GM18507 (cell line): Measurements from ENCODE around the gene OTOP2.
A peak's percentile ranks its signal among the peaks of the same experiment; 100 is the strongest.

Source experiments
- DNase-seq: peaks from one replicate; pipeline ENCODE4 v3.0.0; 2011; ENCODE audit warnings: low read depth; ENCODE audit not compliant: insufficient read length; ENCODE audit errors: extremely low spot score
- FAIRE-seq: peaks from 2 replicates; lab custom pipeline; 2011; peaks lifted over from hg19 to GRCh38; lab: Jason Lieb, UNC

The OTOP2 gene

DNA sequence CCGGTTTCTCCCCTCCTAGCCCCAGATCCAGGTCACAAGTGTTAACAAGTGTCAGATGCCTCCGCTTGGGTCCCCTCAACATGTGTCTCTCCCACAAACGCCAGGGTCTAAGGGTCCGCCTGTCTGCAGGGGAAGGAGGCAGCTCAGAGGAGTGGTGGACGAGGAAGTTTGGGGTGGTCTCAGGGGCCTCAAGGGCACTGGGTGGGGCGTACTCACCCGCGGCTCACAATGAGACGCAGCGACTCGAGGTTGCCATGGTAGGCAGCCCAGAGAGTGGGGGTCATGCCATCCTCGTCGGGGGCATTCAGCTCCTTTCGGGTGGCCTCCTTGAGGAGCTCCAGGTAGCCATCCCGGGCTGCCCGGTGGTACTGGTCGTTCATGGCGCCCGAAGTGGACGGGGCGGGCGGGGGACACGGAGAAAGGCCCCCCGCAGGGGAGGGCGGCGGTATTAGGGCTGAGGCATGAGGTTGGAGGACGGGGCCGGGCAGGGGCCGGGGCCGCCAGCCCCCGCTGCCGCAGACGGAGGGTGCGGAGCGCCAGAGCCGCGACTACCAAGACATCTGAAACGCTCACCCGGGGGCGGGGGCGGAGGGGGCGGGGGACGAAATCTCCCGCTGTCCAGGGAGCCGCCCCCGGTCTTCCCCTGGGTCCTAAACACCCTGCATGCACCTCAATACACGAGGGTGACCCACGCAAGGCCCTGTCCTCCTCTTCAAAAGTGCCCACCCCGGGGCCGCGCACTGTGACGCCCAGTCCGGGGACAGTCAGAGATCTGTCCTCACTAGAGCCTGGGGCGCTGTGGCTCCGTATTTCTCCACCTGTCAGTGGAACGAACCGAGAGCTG is 1.2 kb upstream of the OTOP2 start, which contains the start of gene USH1G:
TSS of gene USH1G (minus strand) at position 562 of the 844 bp plus-strand sequence. CDS start at position 380, 182 bp downstream.
- DNase-seq (no peak), FAIRE-seq (no peak)

GRCh38 chr17:74923538-74924249 is 379 bp upstream of the OTOP2 start:
- DNase-seq, result peak; percentile 68
- peak; percentile 35 for FAIRE-seq

- no peak for DNase-seq
- no peak for FAIRE-seq
These were observed 1.2 kb downstream of the OTOP2 start for GRCh38 chr17:74925242-74925641.

DNA sequence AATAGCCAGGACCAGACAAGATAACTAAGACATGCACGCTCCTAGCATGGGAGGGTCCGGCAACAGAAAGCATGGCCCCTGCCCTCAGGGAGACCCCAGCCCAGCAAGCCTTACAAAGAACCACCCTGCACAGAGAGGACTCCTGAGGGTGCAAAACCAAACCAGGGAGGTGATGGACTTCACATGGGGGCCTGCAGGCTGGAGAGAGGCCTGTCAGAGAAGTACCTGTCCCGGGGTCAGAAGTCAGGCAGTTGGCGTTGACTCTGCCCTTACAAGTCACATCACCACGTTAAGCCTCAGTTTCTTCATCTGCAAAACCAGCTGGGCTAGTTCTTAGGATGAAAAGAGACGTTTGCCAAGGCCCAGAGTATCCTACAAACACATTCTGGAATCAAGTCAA is 4.7 kb downstream of the OTOP2 start:
- FAIRE-seq (no peak), DNase-seq (no peak)

DNA sequence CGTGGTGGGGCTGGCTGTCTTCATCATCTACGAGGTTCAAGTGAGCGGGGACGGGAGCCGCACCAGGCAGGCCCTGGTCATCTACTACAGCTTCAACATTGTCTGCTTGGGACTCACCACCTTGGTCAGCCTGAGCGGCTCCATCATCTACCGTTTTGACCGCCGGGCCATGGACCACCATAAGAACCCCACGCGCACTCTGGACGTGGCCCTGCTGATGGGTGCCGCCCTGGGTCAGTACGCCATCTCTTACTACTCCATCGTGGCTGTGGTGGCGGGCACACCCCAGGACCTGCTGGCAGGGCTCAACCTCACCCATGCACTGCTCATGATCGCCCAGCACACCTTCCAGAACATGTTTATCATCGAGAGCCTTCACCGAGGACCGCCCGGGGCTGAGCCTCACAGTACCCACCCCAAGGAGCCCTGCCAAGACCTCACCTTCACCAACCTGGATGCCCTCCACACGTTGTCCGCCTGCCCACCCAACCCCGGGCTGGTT is 6.5 kb downstream of the OTOP2 start:
- FAIRE-seq (no peak), DNase-seq (no peak)

- no peak for DNase-seq
- no peak for FAIRE-seq
These were observed 11.0 kb downstream of the OTOP2 start for GRCh38 chr17:74935048-74935447.

DNA sequence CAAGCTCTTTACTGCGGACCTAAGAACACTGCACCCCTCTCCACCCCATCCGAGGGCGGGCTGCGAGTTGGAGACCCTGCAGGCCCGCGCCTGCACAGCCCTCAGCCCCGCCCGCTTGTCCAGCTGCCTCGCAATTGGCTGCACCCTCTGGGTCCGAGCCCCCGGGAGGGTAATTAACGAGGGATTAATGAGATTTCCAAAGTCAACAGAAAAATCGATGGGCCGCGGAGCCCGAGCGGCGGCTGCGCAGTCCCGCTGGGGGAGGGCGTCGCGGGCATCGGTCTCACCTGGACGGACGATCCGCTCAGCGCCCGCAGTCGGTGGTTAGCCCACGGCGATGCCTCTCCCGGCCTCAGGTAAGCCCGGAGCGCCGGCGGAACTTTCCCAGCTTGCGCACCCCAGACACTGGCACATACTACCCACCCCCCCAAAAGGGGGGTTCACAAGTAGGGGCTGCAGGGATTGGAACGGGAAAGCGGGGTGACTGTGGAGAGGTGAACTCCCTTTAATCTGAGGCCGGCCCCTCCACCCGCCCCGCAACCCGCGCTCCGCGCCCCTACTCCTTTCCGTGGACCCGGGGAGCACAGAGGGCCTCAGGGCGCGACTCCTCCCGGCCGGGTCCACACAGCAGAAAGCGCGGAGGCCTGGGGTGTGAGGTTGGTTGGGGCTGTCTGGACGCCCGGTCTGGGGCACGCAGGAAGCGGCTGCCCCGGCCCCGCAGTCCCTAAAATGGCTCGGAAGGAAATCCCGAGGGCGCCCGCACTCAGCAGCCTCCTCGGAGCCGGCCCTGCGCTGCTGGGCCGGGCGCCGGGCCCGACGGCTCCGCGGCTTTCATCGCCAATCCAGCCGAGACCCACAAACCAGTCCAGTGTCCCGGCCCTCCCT is 11.8 kb downstream of the OTOP2 start, which contains the start of gene OTOP3:
TSS of gene OTOP3 (plus strand) at position 314 of the 885 bp plus-strand sequence. CDS start at position 338, 24 bp downstream.
- no peak for FAIRE-seq
- DNase-seq, result no peak

DNA sequence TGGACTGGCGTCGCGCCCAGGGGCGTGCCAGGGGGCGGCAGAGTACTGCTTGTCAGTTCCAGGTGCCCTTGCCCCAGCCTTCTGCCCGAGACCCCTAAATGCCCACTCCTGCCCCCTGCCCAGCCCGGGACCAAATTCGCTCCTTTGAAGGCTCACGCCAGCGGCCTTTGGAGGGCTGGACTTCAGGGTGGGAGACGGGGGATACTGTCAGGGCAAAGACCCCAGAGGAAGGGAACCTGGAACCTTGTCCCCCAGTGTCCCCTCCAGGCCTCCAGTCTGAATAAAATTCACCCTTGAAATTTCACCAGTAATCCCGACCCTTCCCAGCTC is 12.4 kb downstream of the OTOP2 start:
- no peak for DNase-seq
- FAIRE-seq, result no peak

GRCh38 chr17:74937064-74938051 is 13.3 kb downstream of the OTOP2 start:
- DNase-seq, result no peak
- FAIRE-seq, result no peak

GRCh38 chr17:74938194-74938950 is 14.3 kb downstream of the OTOP2 start:
- FAIRE-seq (no peak), DNase-seq (no peak)

DNA sequence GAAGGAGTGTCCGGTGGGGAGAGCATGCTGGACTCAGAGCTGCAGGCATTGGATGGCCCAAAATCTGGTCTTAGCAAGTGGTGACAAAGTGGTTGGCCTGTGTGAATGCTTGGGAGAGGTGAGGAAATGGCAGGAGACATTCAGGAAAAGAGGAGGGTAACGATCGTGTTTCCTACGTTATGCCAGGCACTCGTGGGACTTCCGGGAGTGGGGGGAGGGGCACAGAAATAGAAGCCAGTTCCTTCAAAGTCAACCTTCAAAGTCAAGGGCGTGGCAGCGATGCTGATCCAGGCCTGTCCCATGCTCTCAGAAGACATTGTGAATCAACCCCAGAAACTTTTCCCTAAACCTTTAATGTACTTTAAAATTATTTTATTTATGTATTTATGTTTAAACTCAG is 15.5 kb downstream of the OTOP2 start:
- DNase-seq, result no peak
- no peak for FAIRE-seq

DNA sequence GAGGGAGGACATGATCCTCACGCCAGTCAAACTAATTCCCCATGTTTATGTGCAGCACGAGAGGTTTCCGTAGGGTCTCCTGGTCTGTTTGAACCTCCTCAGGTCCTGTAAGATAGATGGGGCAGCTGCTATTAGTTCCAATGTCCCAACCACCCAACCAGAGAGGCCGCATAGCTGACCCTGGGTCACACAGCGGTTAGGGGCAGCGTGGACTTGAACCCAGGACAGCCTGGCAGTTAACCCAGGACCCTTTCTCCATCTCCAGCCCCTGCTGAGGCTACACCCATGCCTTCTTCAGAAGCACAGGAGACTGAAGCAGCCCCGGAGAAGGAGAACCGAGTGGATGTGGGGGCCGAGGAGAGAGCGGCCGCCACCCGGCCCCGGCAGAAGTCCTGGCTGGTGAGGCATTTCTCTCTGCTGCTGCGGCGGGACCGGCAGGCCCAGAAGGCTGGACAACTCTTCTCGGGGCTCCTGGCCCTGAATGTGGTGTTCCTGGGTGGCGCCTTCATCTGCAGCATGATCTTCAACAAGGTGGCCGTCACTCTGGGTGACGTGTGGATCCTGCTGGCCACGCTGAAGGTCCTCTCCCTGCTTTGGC is 17.2 kb downstream of the OTOP2 start:
- FAIRE-seq, result no peak

DNA sequence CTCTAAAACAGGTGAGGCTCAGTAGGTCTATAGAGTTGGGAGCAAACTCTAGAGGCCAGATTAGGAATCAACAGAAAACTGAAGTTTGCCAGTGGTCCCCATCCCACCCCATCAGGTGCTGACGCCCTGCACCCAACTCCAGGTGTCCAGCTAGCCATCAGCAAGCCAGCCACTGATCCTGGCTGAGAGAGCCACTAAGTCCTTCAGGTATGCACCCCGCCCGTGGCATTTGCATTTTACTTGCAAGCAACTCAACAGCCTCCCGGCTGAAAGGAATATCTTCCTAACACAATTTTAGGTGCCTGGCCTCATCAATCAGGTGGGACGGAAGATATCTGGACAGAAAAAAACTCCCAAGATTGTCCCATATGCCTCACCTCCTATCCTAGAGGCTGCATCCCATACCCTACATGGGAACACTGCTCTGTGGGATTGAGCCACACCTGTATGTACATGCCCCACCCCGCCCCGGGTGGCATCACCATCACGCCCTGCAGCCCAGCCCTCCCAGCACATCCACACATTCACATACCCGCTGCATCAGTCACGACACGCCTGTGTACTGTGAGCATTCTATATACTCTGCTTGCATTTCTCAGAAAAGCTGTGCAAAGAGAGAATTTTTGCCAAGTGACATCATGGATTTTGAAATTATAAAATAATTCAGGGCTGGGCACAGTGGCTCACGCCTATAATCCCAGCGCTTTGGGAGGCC is 19.9 kb downstream of the OTOP2 start:
- FAIRE-seq (no peak), DNase-seq (no peak)

More for the DNA sequence above, 17.2 kb downstream of the OTOP2 start:
- DNase-seq, result no peak

GRCh38 chr17:74945543-74945942 is 21.5 kb downstream of the OTOP2 start:
- FAIRE-seq (peak; percentile 88), DNase-seq (peak; percentile 40)

DNA sequence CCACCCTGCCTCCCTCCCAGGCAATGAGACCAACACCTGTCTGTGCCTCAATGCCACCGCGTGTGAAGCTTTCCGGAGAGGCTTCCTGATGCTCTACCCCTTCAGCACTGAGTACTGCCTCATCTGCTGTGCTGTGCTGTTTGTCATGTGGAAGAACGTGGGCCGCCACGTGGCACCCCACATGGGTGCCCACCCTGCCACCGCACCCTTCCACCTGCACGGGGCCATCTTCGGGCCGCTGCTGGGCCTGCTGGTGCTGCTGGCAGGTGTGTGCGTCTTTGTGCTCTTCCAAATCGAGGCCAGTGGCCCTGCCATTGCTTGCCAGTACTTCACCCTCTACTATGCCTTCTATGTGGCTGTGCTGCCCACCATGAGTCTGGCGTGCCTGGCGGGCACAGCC is 22.6 kb downstream of the OTOP2 start:
- no peak for FAIRE-seq
- no peak for DNase-seq

- no peak for DNase-seq
- FAIRE-seq, result no peak
These were observed 23.1 kb downstream of the OTOP2 start for GRCh38 chr17:74947041-74947754.
